Measurements from ENCODE around the gene MARVELD1. TPM values are rescaled to one million over a fixed set of nuclear protein-coding genes. Genes with fewer than 3 reads are reported as not detected.
A peak's percentile ranks its signal among the peaks of the same experiment; 100 is the strongest.

MARVELD1 gene
- 1 to 10 TPM; 2.3 to 2.9 TPM for total RNA-seq

DNA sequence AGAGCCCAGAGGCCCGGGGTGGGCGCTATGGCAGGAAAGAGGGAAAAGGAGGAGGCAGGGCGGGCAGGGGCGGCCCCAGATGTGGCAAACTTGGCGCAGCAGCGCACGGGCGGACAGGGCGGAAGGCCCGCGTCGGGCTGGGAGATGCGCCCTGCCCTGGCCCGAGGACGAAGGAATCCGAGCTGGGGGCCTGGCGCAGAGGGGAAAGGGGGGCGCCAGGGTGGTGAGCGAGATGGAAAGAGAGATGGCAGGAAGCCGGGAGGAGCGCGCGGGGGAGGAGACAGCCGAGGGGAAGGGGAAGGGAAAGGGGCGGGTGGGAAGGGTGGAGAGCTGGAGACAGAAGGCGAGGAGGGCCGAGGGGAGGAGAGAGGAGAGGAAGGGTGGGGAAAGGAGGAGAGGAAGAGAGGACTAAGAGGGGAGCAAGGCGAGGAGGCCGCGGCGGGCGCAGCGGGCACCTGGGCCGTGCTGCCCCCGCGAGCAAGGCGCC lies at the start of gene MARVELD1:
MARVELD1 (plus strand) TSS at position 392 of the 487 bp plus-strand sequence. CDS start 147 bp downstream, outside the sequence.
- TF ChIP-seq, protein P1, sequence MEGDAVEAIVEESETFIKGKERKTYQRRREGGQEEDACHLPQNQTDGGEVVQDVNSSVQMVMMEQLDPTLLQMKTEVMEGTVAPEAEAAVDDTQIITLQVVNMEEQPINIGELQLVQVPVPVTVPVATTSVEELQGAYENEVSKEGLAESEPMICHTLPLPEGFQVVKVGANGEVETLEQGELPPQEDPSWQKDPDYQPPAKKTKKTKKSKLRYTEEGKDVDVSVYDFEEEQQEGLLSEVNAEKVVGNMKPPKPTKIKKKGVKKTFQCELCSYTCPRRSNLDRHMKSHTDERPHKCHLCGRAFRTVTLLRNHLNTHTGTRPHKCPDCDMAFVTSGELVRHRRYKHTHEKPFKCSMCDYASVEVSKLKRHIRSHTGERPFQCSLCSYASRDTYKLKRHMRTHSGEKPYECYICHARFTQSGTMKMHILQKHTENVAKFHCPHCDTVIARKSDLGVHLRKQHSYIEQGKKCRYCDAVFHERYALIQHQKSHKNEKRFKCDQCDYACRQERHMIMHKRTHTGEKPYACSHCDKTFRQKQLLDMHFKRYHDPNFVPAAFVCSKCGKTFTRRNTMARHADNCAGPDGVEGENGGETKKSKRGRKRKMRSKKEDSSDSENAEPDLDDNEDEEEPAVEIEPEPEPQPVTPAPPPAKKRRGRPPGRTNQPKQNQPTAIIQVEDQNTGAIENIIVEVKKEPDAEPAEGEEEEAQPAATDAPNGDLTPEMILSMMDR (IDR thresholded peaks at IDR 0.05): no peak
- Mint-ChIP-seq H3K36me3 (ENCODE audit: low read depth) (peaks cover 1% of the 10 kb centered on the region), H3K4me1 (ENCODE audit: low read depth) (peaks cover 6% of the 10 kb centered on the region), H3K27ac (peak within 1 kb of the TSS; percentile 92), H3K4me3 (peak within 1 kb of the TSS; percentile 98), H3K9me3 (no peaks in the 10 kb centered on the region), H3K27me3 (peaks cover 22% of the 10 kb centered on the region)
- ATAC-seq (peak; percentile 5), DNase-seq (peak; percentile 15)
- CTCF ChIA-PET: interaction anchor here (1.0 to 20.1 kb wide), 4 partner anchors 11 to 65 kb away, joined by 3 to 537 read pairs (median 34); partner anchors contain the start of gene ZFYVE27
- intact Hi-C loops (cut with micrococcal nuclease): no loop called here
- POLR2A ChIA-PET: interaction anchor here (1.3 to 3.0 kb wide), 8 partner anchors 10 to 27 kb away, joined by 4 to 19 read pairs (median 6); partner anchors contain the start of genes AVPI1 and ZFYVE27

DNA sequence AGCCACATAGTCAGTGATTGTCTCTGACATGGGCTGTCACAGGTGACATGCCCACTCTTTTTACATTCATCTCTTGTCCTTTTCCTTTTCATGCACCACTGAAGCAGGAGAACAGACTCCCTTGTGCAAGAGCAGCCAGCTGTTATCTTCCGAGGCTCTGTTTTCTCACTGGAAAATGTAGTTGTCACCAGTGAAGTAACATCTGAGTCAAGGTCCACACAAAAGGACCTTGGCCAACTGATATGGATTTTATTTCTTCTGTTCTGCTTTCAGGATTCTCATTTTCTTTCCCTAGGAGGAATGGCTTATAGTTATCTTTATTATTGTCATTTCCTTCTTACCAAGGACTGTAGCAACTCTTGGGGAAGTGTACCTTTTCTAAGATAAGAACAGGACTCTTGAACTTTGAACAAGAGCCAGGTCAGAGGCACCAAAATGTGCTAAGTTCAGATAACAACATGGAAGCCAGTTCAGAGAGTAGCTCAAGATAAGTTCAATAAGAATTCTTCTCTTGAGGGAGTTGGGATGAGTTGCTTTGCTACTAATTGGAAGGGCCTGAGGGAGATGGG lies 49.2 kb upstream of the MARVELD1 start:
- peaks cover 16% of the 10 kb centered on the region for H3K36me3 Mint-ChIP-seq (ENCODE audit: low read depth)
- TF ChIP-seq, protein P1 (IDR thresholded peaks at IDR 0.05): no peak
- CTCF ChIA-PET: interaction anchor here (1.0 to 4.4 kb wide), 2 partner anchors 12 to 45 kb away, joined by 3 to 19 read pairs; no protein-coding TSS in a partner anchor
- POLR2A ChIA-PET: no interaction called here
- no peaks in the 10 kb centered on the region for H3K4me1 Mint-ChIP-seq (ENCODE audit: low read depth)
- ATAC-seq: no peak
- intact Hi-C loops (cut with micrococcal nuclease): no loop called here
- H3K9me3 Mint-ChIP-seq: no peaks in the 10 kb centered on the region
- H3K27me3 Mint-ChIP-seq: no peaks in the 10 kb centered on the region
- no peak for DNase-seq
- no peak overlapping the region for H3K4me3 Mint-ChIP-seq
- H3K27ac Mint-ChIP-seq: no peak overlapping the region

DNA sequence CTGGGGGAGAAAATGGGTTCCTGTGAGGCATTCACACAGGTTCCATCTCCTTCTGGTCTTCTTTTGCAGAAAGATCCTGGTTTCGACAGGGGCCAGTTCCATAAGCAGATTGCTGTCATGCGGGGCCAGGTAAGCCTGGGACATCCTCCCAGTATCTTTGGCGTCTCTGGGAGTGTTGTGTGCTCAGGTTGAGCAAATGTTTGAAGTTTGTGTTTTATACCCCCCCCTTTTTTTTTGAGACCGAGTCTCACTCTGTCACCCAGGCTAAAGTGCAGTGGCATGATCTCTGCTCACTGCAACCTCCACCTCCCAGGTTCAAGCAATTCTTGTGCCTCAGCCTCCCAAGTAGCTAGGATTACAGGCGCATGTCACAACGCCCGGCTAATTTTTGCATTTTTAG lies 46.5 kb upstream of the MARVELD1 start:
- Mint-ChIP-seq H3K9me3 (no peaks in the 10 kb centered on the region), H3K27me3 (no peaks in the 10 kb centered on the region), H3K4me1 (ENCODE audit: low read depth) (no peaks in the 10 kb centered on the region), H3K4me3 (no peak overlapping the region), H3K27ac (no peak overlapping the region), H3K36me3 (ENCODE audit: low read depth) (peaks cover 13% of the 10 kb centered on the region)
- TF ChIP-seq, protein P1 (IDR thresholded peaks at IDR 0.05): no peak
- no peak for ATAC-seq
- ChIA-PET POLR2A (no interaction called here), CTCF (interaction anchor here (2.5 to 4.4 kb wide), 2 partner anchors 10 to 20 kb away, joined by 10 to 19 read pairs; partner anchors contain the start of gene AVPI1)
- no peak for DNase-seq
- intact Hi-C loops (cut with micrococcal nuclease): no loop called here

DNA sequence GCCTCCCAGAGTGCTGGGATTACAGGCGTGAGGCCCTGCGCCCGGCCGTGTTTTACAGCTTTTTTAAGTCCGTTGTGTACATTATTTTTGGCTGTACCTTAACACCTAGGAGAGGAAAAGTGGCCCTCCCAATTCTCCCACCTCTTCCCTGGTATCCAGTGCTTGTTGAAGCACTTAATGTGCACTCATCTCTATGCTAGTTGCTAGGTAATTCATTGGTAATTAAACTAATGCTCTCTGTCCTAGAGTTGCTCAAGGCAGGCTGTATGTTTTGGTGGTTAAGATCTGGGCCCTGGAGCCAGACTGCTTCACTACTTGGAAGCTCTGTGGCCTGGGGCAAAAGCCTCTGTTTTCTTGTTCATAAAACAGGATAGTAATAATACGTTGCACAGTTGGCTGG lies 46.1 kb upstream of the MARVELD1 start:
- no peak overlapping the region for H3K4me3 Mint-ChIP-seq
- no peaks in the 10 kb centered on the region for H3K9me3 Mint-ChIP-seq
- no peak overlapping the region for H3K27ac Mint-ChIP-seq
- ChIA-PET CTCF (interaction anchor here (2.5 to 4.4 kb wide), 2 partner anchors 9 to 20 kb away, joined by 10 to 19 read pairs; partner anchors contain the start of gene AVPI1), POLR2A (interaction anchor here (1.8 kb wide), 1 partner anchor 16 kb away, joined by 5 read pairs; no protein-coding TSS in a partner anchor)
- no peaks in the 10 kb centered on the region for H3K27me3 Mint-ChIP-seq
- DNase-seq: no peak
- peaks cover 12% of the 10 kb centered on the region for H3K36me3 Mint-ChIP-seq (ENCODE audit: low read depth)
- intact Hi-C loops (cut with micrococcal nuclease): no loop called here
- H3K4me1 Mint-ChIP-seq (ENCODE audit: low read depth): no peaks in the 10 kb centered on the region
- ATAC-seq: no peak
- TF ChIP-seq, protein P1 (IDR thresholded peaks at IDR 0.05): no peak

DNA sequence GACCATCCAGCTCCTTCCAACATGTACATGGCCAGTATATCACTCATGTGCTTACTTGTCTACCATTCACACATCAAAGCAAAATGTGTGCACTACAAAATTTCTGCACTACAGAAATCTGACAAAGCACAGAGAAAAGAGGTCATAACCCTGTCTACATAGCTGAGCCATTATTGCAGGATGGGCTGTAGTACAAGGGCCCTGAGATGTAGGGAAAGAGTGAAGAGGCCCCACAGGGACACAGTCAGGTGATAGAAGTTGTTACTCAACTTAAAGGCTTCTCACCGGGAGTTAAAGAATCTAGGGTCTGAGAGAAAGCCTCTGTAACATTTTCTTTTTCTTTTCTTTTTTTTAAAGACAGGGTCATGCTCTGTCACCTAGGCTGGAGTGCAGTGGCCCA lies 44.0 kb upstream of the MARVELD1 start:
- no peak for ATAC-seq
- intact Hi-C loops (cut with micrococcal nuclease): no loop called here
- TF ChIP-seq, protein P1 (IDR thresholded peaks at IDR 0.05): no peak

More for the DNA sequence above, 44.0 kb upstream of the MARVELD1 start:
- Mint-ChIP-seq H3K4me3 (no peak overlapping the region), H3K36me3 (ENCODE audit: low read depth) (peaks cover 15% of the 10 kb centered on the region), H3K27ac (no peak overlapping the region), H3K4me1 (ENCODE audit: low read depth) (no peaks in the 10 kb centered on the region), H3K9me3 (no peaks in the 10 kb centered on the region), H3K27me3 (no peaks in the 10 kb centered on the region)
- ChIA-PET POLR2A (interaction anchor here (1.0 kb wide), 1 partner anchor 16 kb away, joined by 3 read pairs; no protein-coding TSS in a partner anchor), CTCF (interaction anchor here (0.7 to 0.9 kb wide), 2 partner anchors 32 to 116 kb away, joined by 3 read pairs; no protein-coding TSS in a partner anchor)
- DNase-seq: no peak
